ENCODE results near the gene GNAO1.
A peak's percentile ranks its signal among the peaks of the same experiment; 100 is the strongest.

The GNAO1 gene

DNA sequence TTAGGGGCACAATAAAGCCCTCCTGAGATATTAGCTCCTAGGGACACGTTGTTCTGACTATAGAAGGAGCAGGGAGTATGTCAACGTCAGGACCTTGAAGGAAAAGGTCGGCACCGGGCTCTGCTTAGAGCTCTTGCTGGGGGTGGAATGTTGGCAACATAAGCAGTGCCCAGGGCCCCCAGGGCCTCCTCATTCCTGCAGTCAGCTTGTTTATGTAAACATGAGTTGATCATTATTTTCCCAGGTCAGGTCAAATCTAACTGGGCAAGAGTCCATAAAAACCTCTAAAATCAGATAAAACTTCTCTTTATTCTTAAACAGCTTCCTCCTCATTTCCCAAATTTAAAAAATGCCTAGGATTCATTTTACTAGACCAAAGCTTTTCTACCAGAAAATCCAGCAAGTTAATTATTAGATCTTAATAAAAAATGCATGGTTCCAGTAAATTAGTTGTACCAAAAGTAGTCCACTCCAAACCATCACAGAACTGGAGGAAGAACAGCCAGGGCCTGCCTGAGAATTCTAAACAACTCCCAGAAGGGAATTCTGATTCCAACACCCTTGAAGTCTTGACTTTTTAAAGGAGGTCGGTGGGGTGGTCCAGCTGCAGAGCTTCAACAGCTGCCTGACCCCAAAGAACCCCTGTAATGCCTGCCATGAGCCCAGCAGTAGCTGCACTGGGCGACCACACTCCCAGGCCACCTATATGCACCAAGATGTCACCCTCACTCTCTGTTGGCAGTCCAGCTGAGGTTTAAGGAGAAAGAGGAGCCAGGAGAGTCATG lies 179.8 kb downstream of the GNAO1 start (continued):
- TF ChIP-seq, protein P1, sequence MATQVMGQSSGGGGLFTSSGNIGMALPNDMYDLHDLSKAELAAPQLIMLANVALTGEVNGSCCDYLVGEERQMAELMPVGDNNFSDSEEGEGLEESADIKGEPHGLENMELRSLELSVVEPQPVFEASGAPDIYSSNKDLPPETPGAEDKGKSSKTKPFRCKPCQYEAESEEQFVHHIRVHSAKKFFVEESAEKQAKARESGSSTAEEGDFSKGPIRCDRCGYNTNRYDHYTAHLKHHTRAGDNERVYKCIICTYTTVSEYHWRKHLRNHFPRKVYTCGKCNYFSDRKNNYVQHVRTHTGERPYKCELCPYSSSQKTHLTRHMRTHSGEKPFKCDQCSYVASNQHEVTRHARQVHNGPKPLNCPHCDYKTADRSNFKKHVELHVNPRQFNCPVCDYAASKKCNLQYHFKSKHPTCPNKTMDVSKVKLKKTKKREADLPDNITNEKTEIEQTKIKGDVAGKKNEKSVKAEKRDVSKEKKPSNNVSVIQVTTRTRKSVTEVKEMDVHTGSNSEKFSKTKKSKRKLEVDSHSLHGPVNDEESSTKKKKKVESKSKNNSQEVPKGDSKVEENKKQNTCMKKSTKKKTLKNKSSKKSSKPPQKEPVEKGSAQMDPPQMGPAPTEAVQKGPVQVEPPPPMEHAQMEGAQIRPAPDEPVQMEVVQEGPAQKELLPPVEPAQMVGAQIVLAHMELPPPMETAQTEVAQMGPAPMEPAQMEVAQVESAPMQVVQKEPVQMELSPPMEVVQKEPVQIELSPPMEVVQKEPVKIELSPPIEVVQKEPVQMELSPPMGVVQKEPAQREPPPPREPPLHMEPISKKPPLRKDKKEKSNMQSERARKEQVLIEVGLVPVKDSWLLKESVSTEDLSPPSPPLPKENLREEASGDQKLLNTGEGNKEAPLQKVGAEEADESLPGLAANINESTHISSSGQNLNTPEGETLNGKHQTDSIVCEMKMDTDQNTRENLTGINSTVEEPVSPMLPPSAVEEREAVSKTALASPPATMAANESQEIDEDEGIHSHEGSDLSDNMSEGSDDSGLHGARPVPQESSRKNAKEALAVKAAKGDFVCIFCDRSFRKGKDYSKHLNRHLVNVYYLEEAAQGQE (tag by site-specific recombination; IDR thresholded peaks at IDR 0.05), result no peak
- TF ChIP-seq ZBTB1 (tag by site-specific recombination; IDR thresholded peaks at IDR 0.05), result no peak
- TF ChIP-seq ZBTB20 (tag by site-specific recombination; IDR thresholded peaks at IDR 0.05), result peak; percentile 60
- TF ChIP-seq ZNF518A (tag by site-specific recombination; conservative IDR thresholded peaks at IDR 0.05; ENCODE audit: low read depth), result no peak
- TF ChIP-seq TCF7L2 (IDR thresholded peaks at IDR 0.05; ENCODE audit: borderline replicate concordance, low read depth, low read length), result no peak
- no peak for TF ChIP-seq ZNF555 (tag by site-specific recombination; conservative IDR thresholded peaks at IDR 0.05)
- TF ChIP-seq ZNF274 (IDR thresholded peaks at IDR 0.05; ENCODE audit: low read length), result no peak
- TF ChIP-seq ZNF274 (tag by site-specific recombination; IDR thresholded peaks at IDR 0.05; ENCODE audit: borderline replicate concordance), result no peak
- TF ChIP-seq ZNF76 (tag by site-specific recombination; IDR thresholded peaks at IDR 0.05; ENCODE audit: borderline replicate concordance, low read depth), result no peak
- TF ChIP-seq ZNF544 (tag by site-specific recombination; IDR thresholded peaks at IDR 0.05), result no peak
- no peak for TF ChIP-seq ZBTB10 (tag by site-specific recombination; IDR thresholded peaks at IDR 0.05)
- TF ChIP-seq, protein P2, sequence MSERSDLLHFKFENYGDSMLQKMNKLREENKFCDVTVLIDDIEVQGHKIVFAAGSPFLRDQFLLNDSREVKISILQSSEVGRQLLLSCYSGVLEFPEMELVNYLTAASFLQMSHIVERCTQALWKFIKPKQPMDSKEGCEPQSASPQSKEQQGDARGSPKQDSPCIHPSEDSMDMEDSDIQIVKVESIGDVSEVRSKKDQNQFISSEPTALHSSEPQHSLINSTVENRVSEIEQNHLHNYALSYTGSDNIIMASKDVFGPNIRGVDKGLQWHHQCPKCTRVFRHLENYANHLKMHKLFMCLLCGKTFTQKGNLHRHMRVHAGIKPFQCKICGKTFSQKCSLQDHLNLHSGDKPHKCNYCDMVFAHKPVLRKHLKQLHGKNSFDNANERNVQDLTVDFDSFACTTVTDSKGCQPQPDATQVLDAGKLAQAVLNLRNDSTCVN (tag by site-specific recombination; optimal IDR thresholded peaks at IDR 0.05), result no peak
- TF ChIP-seq, protein P3, sequence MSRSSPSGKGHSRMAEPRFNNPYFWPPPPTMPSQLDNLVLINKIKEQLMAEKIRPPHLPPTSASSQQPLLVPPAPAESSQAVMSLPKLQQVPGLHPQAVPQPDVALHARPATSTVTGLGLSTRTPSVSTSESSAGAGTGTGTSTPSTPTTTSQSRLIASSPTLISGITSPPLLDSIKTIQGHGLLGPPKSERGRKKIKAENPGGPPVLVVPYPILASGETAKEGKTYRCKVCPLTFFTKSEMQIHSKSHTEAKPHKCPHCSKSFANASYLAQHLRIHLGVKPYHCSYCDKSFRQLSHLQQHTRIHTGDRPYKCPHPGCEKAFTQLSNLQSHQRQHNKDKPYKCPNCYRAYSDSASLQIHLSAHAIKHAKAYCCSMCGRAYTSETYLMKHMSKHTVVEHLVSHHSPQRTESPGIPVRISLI (tag by site-specific recombination; IDR thresholded peaks at IDR 0.05), result no peak

Data from HEK293 (cell line).